T-helper 2 cell treated with Interferon-gamma antibody and Interleukin-4, amounts not matched to agents 100 ng/mL and 5 ng/mL, for 36 hours (primary cell): ENCODE data around the gene APPBP2. TPM values are rescaled to one million over a fixed set of nuclear protein-coding genes. Genes with fewer than 3 reads are reported as not detected.
"Not testable (repeated sequence)": the region's sequence is repeated elsewhere in the genome, so short reads cannot be mapped to it uniquely, and the experiment has no call there.

Experiments used
- intact Hi-C: fragments of 100-400 bp; cut with micrococcal nuclease; formaldehyde crosslinking; loops from one replicate; pipeline ENCODE4 v1.15.1; 2023
- total RNA-seq: library from RNA; stranded (reverse); gene quantifications from 2 replicates; pipeline ENCODE4 v1.2.3, GENCODE V29; 2022

Gene APPBP2
- total RNA-seq, 1 donor from 2014 or later: 30.2 TPM

DNA sequence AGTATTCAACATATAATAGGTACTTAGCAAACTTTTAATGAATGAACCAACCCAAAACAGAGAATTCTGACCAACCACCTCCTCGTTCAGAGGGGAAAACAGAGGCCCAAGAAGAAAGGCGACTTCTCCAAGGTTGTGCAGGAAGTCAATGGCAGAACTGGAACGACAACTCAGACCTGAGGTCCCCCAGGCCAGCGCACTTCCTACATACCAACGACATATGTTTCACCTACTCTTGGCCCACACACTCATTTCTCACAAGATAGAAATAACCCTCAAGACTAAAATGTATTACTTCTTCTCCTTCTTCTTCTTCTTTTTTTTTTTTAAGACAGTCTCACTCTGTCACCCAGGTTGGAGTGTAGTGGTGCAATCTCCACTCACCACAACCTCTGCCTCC, 89.4 kb downstream of the APPBP2 start:
- intact Hi-C loops: loop anchor here (5.0 to 10.0 kb wide), 2 partner anchors 201 to 292 kb away; partner anchors contain the start of gene CA4

GRCh38 chr17:60435244-60436167, 90.5 kb downstream of the APPBP2 start:
- intact Hi-C loops: loop anchor here (5.0 to 10.0 kb wide), 2 partner anchors 202 to 291 kb away; partner anchors contain the start of gene CA4

DNA sequence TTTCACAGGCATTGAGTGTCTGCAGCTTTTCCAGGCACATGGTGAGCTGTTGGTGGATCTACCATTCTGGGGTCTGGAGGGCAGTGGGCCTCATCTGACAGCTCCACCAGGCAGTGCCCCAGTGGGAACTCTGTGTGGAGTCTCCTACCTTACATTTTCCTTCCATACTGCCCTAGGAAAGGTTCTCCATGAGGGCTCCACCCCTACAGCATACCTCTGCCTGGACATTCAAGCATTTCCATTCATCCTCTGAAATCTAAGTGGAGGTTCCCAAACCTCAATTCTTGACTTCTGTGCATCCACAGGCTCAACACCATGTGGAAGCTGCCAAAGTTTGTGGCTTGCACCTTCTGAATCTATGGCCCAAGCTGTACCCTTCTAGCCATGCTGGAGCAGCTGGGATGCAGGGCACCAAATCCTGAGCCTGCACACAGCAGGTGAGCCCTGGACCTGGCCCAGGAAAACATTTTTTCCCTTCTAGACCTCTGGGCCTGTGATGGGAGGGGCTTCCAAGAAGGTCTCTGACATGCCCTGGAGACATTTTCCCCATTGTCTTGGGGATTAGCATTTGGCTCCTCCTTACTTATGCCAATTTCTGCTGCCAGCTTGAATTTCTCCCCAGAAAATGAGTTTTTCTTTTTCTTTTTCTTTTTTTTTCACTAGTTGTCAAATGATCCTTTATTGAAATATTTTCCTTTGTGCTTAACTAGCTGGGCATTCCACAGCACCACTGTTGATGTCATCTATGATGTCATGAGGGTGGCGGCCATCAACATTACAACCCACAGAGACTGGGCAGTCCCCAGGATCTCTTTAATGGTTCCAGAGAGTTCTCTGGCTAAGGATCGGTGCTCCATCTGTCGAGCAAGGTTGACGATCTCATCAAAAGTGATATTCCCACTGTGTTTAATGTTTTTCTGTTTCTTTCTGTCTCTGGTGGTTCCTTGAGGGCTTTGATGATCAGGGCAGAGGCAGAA, 92.7 kb downstream of the APPBP2 start:
- intact Hi-C loops: loop anchor here (10.0 kb wide), 1 partner anchor 289 kb away; the partner anchor contains the start of gene CA4

- intact Hi-C loops: loop anchor here (10.0 kb wide), 1 partner anchor 286 kb away; the partner anchor contains the start of gene CA4
These were observed 95.5 kb downstream of the APPBP2 start for GRCh38 chr17:60430561-60430960.

DNA sequence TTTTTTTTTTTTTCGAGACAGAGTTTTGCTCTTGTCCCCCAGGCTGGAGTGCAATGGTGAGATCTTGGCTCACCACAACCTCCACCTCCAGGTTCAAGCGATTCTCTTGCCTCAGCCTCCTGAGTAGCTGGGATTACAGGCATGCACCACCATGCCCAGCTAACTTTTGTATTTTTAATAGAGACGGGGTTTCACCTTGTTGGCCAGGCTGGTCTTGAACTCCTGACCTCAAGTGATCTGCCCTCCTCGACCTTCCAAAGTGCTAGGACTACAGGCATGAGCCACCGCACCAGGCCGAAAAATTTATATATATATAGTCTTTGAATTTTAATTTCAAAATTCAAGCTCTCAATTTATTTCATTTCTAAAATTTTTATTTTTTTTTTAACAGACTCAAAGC, 97.6 kb downstream of the APPBP2 start:
- intact Hi-C loops: loop anchor here (10.0 kb wide), 1 partner anchor 324 kb away; no protein-coding TSS in a partner anchor

DNA sequence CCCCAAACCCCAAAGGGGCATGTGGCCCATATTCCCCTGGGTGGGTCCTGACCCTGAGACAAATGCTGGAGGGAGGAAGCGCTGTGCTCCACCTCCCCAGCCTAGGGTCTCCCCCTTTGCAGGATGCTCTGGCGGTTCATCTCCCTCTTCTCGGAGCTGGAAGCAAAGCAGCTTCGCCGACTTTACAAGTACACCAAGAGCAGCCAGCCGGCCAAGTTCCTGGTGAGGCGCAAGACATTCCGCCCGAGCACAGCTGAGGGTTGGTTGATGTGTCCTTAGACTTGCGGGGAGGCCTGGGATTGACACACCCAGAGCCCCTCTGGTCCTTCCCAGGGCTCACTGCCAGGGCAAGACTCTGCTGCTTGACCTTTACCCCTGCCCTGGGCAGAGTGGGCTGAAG, 99.4 kb downstream of the APPBP2 start:
- intact Hi-C loops: loop anchor here (10.0 kb wide), 1 partner anchor 322 kb away; no protein-coding TSS in a partner anchor

DNA sequence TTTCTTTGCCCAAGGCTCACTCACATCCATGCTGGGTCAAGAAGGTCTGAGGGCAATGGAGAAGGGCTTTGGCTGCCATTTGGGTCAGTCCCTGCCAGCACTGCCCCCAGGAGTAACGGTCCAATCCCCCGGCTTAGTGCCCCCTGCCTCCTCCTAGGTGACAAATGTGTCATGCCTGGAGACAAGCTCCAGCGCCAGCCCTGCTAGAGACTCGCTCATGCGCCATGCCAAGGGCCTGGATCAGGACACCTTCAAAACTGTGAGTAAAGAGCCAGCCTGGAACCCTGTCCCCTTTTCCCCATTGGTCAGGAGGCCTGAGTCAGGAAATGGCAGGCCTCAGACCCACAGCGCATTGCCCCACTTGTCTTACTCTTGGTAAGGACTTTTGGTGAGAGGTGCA, 100.4 kb downstream of the APPBP2 start:
- intact Hi-C loops: loop anchor here (10.0 kb wide), 1 partner anchor 321 kb away; no protein-coding TSS in a partner anchor

- intact Hi-C loops: loop anchor here (10.0 kb wide), 1 partner anchor 319 kb away; no protein-coding TSS in a partner anchor
These were observed 102.2 kb downstream of the APPBP2 start for GRCh38 chr17:60423865-60424264.

GRCh38 chr17:60422162-60422665, 103.8 kb downstream of the APPBP2 start, which contains the start of gene CHCT1:
CHCT1 (plus strand) TSS chr17:60422489; CDS start chr17:60422593, 104 bp downstream.
- intact Hi-C loops: loop anchor here (10.0 kb wide), 1 partner anchor 317 kb away; no protein-coding TSS in a partner anchor

GRCh38 chr17:60421273-60422161, 104.5 kb downstream of the APPBP2 start:
- intact Hi-C loops: loop anchor here (1.0 to 10.0 kb wide), 2 partner anchors 217 to 317 kb away; no protein-coding TSS in a partner anchor

- intact Hi-C loops: loop anchor here (10.0 kb wide), 1 partner anchor 315 kb away; no protein-coding TSS in a partner anchor
These were observed 106.2 kb downstream of the APPBP2 start for GRCh38 chr17:60419875-60420274.

DNA sequence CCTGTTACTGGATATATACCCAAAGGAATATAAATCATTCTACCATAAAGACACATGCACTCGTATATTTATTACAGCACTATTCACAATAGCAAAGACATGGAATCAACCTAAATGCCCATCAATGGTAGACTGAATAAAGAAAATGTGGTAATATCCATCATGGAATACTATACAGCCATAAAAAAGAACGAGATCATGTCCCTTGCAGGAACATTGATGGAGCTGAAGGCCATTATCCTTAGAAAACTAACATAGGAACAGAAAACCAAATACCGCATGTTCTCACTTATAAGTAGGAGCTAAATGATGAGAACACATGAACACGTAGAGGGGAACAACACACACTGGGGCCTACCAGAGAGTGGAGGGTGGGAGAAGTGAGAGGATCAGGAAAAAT, 107.0 kb downstream of the APPBP2 start:
- intact Hi-C loops: not testable (repeated sequence)

- intact Hi-C loops: no loop called here
These were observed 109.6 kb downstream of the APPBP2 start for GRCh38 chr17:60416368-60416925.

DNA sequence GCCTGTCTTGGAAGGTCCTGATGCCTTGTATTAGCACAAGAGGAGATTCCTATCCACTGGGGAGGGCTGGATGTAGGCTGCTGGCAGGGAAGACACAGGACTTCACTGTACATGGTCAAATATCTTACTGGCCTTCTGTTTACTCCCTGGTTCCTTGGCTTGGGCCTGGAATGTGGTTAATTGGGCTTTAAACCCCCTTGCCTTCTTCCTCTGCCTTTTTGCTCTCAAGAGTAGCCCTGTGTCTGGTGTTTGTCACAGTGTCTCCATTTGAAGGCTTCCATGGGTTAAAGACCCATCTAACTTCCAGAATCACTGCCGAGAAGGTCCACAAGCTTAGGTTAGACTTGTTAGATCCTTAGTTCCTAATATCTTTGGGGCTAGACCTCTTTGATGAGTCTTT, 110.9 kb downstream of the APPBP2 start:
- intact Hi-C loops: no loop called here

DNA sequence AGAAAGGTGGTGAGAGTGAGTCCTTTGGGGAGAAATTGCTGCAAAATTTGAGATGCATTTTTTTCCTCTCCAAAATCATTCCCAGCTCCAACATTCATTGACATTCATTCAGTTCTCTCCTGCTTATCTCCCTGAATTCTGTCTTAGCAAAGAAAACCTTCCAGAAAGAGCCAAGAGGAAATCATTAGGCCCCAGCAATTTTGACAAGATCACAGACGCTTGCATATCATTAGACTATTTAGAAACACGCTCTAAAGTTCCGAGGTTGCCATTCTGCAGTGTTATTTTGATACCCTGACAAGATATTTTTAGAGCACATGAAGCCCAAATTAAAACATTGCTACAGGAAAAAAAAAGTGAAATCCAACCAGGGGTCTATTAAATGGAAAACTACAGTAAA, 113.3 kb downstream of the APPBP2 start:
- intact Hi-C loops: no loop called here

DNA sequence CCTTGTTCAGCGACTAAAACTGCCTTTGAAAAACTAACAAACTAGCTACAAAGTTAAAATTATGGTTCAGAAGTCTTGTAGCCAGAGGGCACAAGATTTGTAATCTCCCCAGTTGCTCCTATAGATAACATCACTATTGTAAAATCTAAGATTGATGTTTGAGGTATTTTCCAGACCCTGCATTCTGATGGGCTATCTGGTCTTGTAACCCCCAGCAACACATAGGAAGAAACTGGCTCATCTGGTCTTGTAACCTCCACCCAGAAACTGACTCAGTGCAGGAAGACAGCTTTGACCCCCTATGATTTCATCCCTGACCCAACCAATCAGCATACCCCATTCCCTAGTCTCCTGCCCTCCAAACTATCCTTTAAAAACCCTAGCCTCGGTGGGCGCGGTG, 116.0 kb downstream of the APPBP2 start:
- intact Hi-C loops: no loop called here

DNA sequence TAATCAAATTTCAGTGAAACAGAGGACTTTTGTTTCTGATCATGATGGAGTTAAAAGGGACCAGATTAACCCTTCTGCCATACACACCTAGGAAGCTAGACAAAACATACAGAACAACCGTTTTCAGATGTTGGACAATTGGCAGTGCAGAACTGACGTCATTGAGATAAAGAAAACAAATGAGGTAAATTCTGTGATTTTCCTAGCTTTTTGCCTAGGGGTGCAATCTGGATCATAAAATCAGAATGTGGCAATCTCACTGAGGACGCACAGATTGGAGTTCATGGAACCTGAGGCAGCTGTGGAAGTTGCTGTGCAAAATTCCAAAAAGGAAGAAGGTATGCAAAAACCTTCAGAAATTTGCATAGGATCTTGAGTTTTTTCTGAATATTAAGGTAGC, 119.2 kb downstream of the APPBP2 start:
- intact Hi-C loops: no loop called here

- intact Hi-C loops: no loop called here
These were observed 122.1 kb downstream of the APPBP2 start for GRCh38 chr17:60403962-60404361.

GRCh38 chr17:60403523-60403810, 122.6 kb downstream of the APPBP2 start:
- intact Hi-C loops: no loop called here

DNA sequence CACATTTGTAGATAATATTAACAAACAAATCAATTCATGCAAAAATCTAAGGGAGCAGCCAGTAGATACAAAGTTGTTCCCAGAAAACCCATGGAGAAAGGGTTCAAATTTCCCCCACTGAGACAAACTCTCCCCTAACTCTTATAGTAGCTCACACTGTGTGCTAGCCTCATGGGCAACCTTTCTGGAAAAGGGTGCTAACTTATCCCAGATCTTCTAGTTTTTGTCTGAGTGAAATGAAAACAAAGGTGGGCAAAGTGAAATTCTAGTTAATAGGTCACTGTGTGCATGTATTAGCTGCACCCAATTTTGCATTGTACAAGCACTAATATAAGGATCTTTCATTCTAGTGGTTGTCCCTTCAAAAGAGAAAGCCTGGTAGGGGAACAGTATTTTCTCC, 124.2 kb downstream of the APPBP2 start:
- intact Hi-C loops: no loop called here
